Measurements from ENCODE around the gene ZG16B. TPM values are rescaled to one million over a fixed set of nuclear protein-coding genes. Genes with fewer than 3 reads are reported as not detected.

The ZG16B gene
- total and polyA plus RNA-seq, 2 donors (not counting 1 experiment from before 2014, with no cell fraction given) = not detected

DNA sequence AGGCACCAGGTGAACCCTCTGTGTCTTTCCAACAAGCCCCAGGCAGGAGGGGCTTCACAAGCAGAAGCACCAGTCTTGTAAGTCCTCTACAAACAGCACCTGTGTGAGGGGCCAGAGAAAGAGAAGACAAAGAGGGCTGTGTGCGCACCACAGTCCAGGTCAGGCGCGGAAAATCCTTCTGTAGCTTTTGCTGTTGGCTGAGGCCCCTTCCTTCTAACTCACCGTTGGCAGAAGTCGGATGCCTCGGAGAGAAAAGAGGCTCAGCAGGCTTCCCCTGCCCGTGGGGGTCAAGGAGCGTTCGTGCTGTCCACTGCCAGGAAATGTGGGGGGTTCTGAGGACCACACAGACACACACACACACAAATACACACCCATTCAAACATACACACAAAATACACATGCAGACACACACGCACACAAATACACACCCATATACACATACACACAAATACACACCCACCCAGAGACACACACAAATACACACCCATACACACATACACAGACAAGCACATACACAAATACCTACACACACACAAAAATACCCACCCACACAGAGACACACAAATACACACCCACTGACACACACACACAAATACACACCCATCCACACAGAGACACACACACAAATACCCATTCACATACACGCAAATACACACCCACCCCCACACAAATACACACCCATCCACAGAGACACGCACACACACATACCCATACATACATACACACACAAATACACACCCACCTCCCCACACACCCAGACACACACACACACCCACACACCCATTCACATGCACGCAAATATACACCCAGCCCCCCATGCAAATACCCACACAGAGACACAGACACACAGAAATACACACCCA, 6.8 kb downstream of the ZG16B start:
- peaks cover 39% of the 10 kb centered on the region for H3K27me3 Mint-ChIP-seq

DNA sequence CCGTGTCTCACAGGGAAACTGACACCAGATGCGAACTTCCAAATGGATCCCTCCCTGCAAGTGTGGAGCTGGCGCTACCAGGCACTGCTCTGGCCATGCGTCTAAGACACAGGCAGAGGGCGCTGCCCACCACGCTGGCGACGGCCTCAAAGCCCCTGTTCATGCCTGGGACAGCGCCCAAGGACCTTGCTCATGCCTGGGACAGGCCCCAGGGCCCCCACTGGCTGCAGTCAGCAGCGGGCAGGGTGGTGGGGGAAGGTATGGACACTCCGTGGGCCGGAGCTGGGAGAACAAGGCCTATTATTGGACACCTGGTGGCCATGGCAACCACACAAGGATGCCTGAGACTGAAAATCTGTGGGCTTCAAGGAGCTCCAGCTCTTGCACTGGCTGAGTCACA, 8.8 kb downstream of the ZG16B start:
- H3K4me3 Mint-ChIP-seq = no peak overlapping the region
- no peaks in the 10 kb centered on the region for H4K20me1 ChIP-seq (ENCODE audit: control insufficient read depth, insufficient read depth, low read length, poor library complexity, severe bottlenecking)
- ChIA-PET POLR2A (no interaction called here), CTCF (interaction anchor here (1.1 to 1.3 kb wide), 4 partner anchors 29 to 82 kb away, joined by 3 to 5 read pairs (median 4); no protein-coding TSS in a partner anchor)
- ATAC-seq (ENCODE audit: low read depth) = peak; percentile 43
- H3K9ac ChIP-seq (ENCODE audit: low read length) = no peak overlapping the region
- H3K4me3 ChIP-seq (ENCODE audit: control extremely low read depth in 1 of 5, extremely low read depth in 1 of 5, insufficient read depth in 1 of 5, low read depth in 2 of 5, low read length in 4 of 5) = no peak overlapping the region
- H3K27me3 ChIP-seq (replicated peaks in 1 of 4; ENCODE audit: control extremely low read depth in 1 of 4, control insufficient read depth in 3 of 4, insufficient read depth in 4 of 4, low read length in 3 of 4) = peaks cover 0 to 27% (median 0%) of the 10 kb centered on the region in 4 experiments
- intact Hi-C loops (cut with micrococcal nuclease) = no loop called here
- H3K4me2 ChIP-seq (replicated peaks; ENCODE audit: low read depth, low read length, poor library complexity, severe bottlenecking) = no peak overlapping the region
- H3K9me3 ChIP-seq (ENCODE audit: control extremely low read depth in 1 of 3, control insufficient read depth in 2 of 3, insufficient read depth in 1 of 3, low read length in 2 of 3) = peaks cover 0 to 15% (median 0%) of the 10 kb centered on the region in 3 donors
- no peaks in the 10 kb centered on the region for H3K36me3 ChIP-seq (replicated peaks in 1 of 2; ENCODE audit: control extremely low read depth in 1 of 2, control insufficient read depth in 1 of 2, extremely low read depth in 1 of 2, insufficient read depth in 2 of 2, low read length in 1 of 2)
- H3K4me1 Mint-ChIP-seq = peaks cover 8% of the 10 kb centered on the region
- TF ChIP-seq, protein P1, sequence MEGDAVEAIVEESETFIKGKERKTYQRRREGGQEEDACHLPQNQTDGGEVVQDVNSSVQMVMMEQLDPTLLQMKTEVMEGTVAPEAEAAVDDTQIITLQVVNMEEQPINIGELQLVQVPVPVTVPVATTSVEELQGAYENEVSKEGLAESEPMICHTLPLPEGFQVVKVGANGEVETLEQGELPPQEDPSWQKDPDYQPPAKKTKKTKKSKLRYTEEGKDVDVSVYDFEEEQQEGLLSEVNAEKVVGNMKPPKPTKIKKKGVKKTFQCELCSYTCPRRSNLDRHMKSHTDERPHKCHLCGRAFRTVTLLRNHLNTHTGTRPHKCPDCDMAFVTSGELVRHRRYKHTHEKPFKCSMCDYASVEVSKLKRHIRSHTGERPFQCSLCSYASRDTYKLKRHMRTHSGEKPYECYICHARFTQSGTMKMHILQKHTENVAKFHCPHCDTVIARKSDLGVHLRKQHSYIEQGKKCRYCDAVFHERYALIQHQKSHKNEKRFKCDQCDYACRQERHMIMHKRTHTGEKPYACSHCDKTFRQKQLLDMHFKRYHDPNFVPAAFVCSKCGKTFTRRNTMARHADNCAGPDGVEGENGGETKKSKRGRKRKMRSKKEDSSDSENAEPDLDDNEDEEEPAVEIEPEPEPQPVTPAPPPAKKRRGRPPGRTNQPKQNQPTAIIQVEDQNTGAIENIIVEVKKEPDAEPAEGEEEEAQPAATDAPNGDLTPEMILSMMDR (IDR thresholded peaks at IDR 0.05) = peak; percentile 29
- TF ChIP-seq EZH2 (IDR thresholded peaks at IDR 0.05; ENCODE audit: borderline replicate concordance, insufficient read depth, low read depth, low read length, poor library complexity, severe bottlenecking) = no peak
- WGBS (ENCODE audit: insufficient coverage) = 6% methylated on average over 12 of the region's 12 CpGs
- H3K27ac ChIP-seq (ENCODE audit: low read length in 2 of 2) = no peak overlapping the region
- H3K4me1 ChIP-seq (ENCODE audit: control insufficient read depth in 2 of 2, insufficient read depth in 2 of 2, low read length in 2 of 2) = peaks cover 15 to 29% of the 10 kb centered on the region in 2 donors
- H3K79me2 ChIP-seq (ENCODE audit: control insufficient read depth, insufficient read depth, low read length) = no peaks in the 10 kb centered on the region
- no peak overlapping the region for H2AFZ ChIP-seq (ENCODE audit: insufficient read depth, low read depth, low read length, poor library complexity, severe bottlenecking)
- no peak overlapping the region for H3K27ac Mint-ChIP-seq
- no peaks in the 10 kb centered on the region for H3K9me3 Mint-ChIP-seq (ENCODE audit: insufficient read depth)
- H3K27me3 Mint-ChIP-seq = peaks cover 31% of the 10 kb centered on the region
- DNase-seq = peak; percentile 46

More for the DNA sequence above, 6.8 kb downstream of the ZG16B start:
- H2AFZ ChIP-seq (ENCODE audit: insufficient read depth, low read depth, low read length, poor library complexity, severe bottlenecking) = no peak overlapping the region
- no peak overlapping the region for H3K27ac ChIP-seq (ENCODE audit: low read length in 2 of 2)
- POLR2A ChIA-PET = no interaction called here
- H3K27ac Mint-ChIP-seq = no peak overlapping the region
- H3K27me3 ChIP-seq (replicated peaks in 1 of 4; ENCODE audit: control extremely low read depth in 1 of 4, control insufficient read depth in 3 of 4, insufficient read depth in 4 of 4, low read length in 3 of 4) = peaks cover 0 to 37% (median 4%) of the 10 kb centered on the region in 4 experiments
- H3K9me3 ChIP-seq (ENCODE audit: control extremely low read depth in 1 of 3, control insufficient read depth in 2 of 3, insufficient read depth in 1 of 3, low read length in 2 of 3) = peaks cover 0 to 4% (median 0%) of the 10 kb centered on the region in 3 donors
- peaks cover 7 to 20% of the 10 kb centered on the region in 2 donors for H3K4me1 ChIP-seq (ENCODE audit: control insufficient read depth in 2 of 2, insufficient read depth in 2 of 2, low read length in 2 of 2)
- peaks cover 4% of the 10 kb centered on the region for H3K4me1 Mint-ChIP-seq
- H3K4me3 Mint-ChIP-seq = no peak overlapping the region
- no peaks in the 10 kb centered on the region for H4K20me1 ChIP-seq (ENCODE audit: control insufficient read depth, insufficient read depth, low read length, poor library complexity, severe bottlenecking)
- CTCF ChIA-PET = no interaction called here
- 93% methylated on average over 9 of the region's 13 CpGs for WGBS (ENCODE audit: insufficient coverage)
- ATAC-seq (ENCODE audit: low read depth) (no peak), DNase-seq (no peak)
- H3K4me3 ChIP-seq (ENCODE audit: control extremely low read depth in 1 of 5, extremely low read depth in 1 of 5, insufficient read depth in 1 of 5, low read depth in 2 of 5, low read length in 4 of 5) = no peak overlapping the region
- no peak overlapping the region for H3K4me2 ChIP-seq (replicated peaks; ENCODE audit: low read depth, low read length, poor library complexity, severe bottlenecking)
- no peaks in the 10 kb centered on the region for H3K9me3 Mint-ChIP-seq (ENCODE audit: insufficient read depth)
- no peaks in the 10 kb centered on the region for H3K36me3 ChIP-seq (replicated peaks in 1 of 2; ENCODE audit: control extremely low read depth in 1 of 2, control insufficient read depth in 1 of 2, extremely low read depth in 1 of 2, insufficient read depth in 2 of 2, low read length in 1 of 2)
- H3K79me2 ChIP-seq (ENCODE audit: control insufficient read depth, insufficient read depth, low read length) = no peaks in the 10 kb centered on the region
- no peak overlapping the region for H3K9ac ChIP-seq (ENCODE audit: low read length)
- intact Hi-C loops (cut with micrococcal nuclease) = no loop called here
- TF ChIP-seq, protein P1 (IDR thresholded peaks at IDR 0.05) = no peak
- no peak for TF ChIP-seq EZH2 (IDR thresholded peaks at IDR 0.05; ENCODE audit: borderline replicate concordance, insufficient read depth, low read depth, low read length, poor library complexity, severe bottlenecking)
